SK-N-SH treated with all-trans-retinoic acid at 6 μM for 48 hours (cell line): ENCODE data around the gene FGGY.

ENCODE experiments used
- ARNTL ChIP-seq: fragments of 450-650 bp; formaldehyde crosslinking; IDR thresholded peaks from 2 replicates; pipeline ENCODE4 v1.5.0; 2020; ENCODE audit warnings: low read depth, mild to moderate bottlenecking, moderate library complexity, borderline replicate concordance
- CSDC2 ChIP-seq: fragments of 250-450 bp; sonication (Bioruptor Pico); IDR thresholded peaks from 2 replicates; pipeline ENCODE4 v1.5.0; 2020; ENCODE audit warnings: mild to moderate bottlenecking, moderate library complexity
- ISL1 ChIP-seq: fragments of 250-450 bp; sonication (Bioruptor Pico); IDR thresholded peaks from 2 replicates; pipeline ENCODE4 v2.1.2; 2022; ENCODE audit warnings: mild to moderate bottlenecking, moderate library complexity
- OSR1 ChIP-seq: fragments of 250-450 bp; sonication (Bioruptor Pico); IDR thresholded peaks from 2 replicates; pipeline ENCODE4 v1.8.0; 2022; ENCODE audit warnings: moderate library complexity, mild to moderate bottlenecking, inconsistent platforms
- RARB ChIP-seq: fragments of 250-450 bp; sonication (Bioruptor Pico); IDR thresholded peaks from 2 replicates; pipeline ENCODE4 v1.8.0; 2021; ENCODE audit warnings: mild to moderate bottlenecking, moderate library complexity
- TOX ChIP-seq: fragments of 250-450 bp; sonication (Bioruptor Pico); IDR thresholded peaks from 2 replicates; pipeline ENCODE4 v1.8.0; 2021; ENCODE audit warnings: mild to moderate bottlenecking, moderate library complexity, borderline replicate concordance
- ZFP3 ChIP-seq: fragments of 250-450 bp; sonication (Bioruptor Pico); IDR thresholded peaks from 2 replicates; pipeline ENCODE4 v1.5.0; 2020; ENCODE audit warnings: mild to moderate bottlenecking, moderate library complexity
- ZFP30 ChIP-seq: fragments of 450-650 bp; formaldehyde crosslinking; IDR thresholded peaks from 2 replicates; pipeline ENCODE4 v1.5.0; 2022; ENCODE audit warnings: mild to moderate bottlenecking, moderate library complexity
- ZNF565 ChIP-seq: fragments of 450-650 bp; formaldehyde crosslinking; conservative IDR thresholded peaks from 2 replicates; pipeline ENCODE4 v1.5.0; 2020; ENCODE audit warnings: low read depth, mild to moderate bottlenecking, moderate library complexity
- ZNF70 ChIP-seq: fragments of 450-650 bp; formaldehyde crosslinking; IDR thresholded peaks from 2 replicates; pipeline ENCODE4 v1.5.0; 2020; ENCODE audit warnings: mild to moderate bottlenecking, moderate library complexity
- TF ChIP-seq, protein P1 (sequence below): fragments of 250-450 bp; sonication (Bioruptor Pico); IDR thresholded peaks from 2 replicates; pipeline ENCODE4 v1.8.0; 2020; ENCODE audit warnings: mild to moderate bottlenecking, moderate library complexity, borderline replicate concordance
- TF ChIP-seq, protein P2 (sequence below): fragments of 250-450 bp; sonication (Bioruptor Pico); IDR thresholded peaks from 2 replicates; pipeline ENCODE4 v1.5.1; 2020; ENCODE audit warnings: low read depth, mild to moderate bottlenecking, moderate library complexity

DNA sequence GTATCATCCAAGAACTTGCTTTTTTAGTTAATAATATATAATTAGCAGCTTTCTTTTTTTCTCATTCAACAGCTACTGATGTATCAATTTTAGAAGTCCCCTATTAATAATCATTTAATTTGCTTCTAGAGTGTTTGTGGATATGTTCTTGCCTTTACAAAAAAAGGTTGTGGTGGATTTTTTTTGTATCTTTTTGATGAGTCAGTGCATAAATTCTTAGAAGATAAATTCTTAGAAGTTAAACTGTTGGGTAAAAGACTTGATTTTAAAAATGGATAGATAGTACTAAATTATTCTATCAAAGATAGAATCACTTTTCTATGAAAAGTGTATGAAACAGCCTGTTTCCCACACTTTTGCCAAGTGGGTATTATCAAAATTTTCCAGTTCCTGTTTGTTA lies 11.9 kb downstream of the FGGY start:
- TF ChIP-seq ZNF565 (no peak), CSDC2 (CRISPR knock-in tag) (no peak), ZFP3 (no peak), RARB (CRISPR knock-in tag) (no peak), ARNTL (CRISPR knock-in tag) (no peak), ZNF70 (no peak), ISL1 (CRISPR knock-in tag) (no peak), ZFP30 (CRISPR knock-in tag) (no peak), OSR1 (CRISPR knock-in tag) (no peak), TOX (CRISPR knock-in tag) (no peak)
- TF ChIP-seq, protein P1, sequence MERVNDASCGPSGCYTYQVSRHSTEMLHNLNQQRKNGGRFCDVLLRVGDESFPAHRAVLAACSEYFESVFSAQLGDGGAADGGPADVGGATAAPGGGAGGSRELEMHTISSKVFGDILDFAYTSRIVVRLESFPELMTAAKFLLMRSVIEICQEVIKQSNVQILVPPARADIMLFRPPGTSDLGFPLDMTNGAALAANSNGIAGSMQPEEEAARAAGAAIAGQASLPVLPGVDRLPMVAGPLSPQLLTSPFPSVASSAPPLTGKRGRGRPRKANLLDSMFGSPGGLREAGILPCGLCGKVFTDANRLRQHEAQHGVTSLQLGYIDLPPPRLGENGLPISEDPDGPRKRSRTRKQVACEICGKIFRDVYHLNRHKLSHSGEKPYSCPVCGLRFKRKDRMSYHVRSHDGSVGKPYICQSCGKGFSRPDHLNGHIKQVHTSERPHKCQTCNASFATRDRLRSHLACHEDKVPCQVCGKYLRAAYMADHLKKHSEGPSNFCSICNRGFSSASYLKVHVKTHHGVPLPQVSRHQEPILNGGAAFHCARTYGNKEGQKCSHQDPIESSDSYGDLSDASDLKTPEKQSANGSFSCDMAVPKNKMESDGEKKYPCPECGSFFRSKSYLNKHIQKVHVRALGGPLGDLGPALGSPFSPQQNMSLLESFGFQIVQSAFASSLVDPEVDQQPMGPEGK (CRISPR knock-in tag) = no peak
- TF ChIP-seq, protein P2, sequence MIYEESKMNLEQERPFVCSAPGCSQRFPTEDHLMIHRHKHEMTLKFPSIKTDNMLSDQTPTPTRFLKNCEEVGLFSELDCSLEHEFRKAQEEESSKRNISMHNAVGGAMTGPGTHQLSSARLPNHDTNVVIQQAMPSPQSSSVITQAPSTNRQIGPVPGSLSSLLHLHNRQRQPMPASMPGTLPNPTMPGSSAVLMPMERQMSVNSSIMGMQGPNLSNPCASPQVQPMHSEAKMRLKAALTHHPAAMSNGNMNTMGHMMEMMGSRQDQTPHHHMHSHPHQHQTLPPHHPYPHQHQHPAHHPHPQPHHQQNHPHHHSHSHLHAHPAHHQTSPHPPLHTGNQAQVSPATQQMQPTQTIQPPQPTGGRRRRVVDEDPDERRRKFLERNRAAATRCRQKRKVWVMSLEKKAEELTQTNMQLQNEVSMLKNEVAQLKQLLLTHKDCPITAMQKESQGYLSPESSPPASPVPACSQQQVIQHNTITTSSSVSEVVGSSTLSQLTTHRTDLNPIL = no peak
